GM20431 (cell line): ENCODE results near the gene CPN1.
"Not testable (repeated sequence)": the region's sequence is repeated elsewhere in the genome, so short reads cannot be mapped to it uniquely, and the experiment has no call there.

ENCODE experiments used
- in situ Hi-C: fragments of 300-500 bp; cut with MseI, MboI; formaldehyde crosslinking; loops from one replicate; pipeline ENCODE4 v1.15.0; 2020; ENCODE audit warnings: low sequenced_read_pairs; ENCODE audit not compliant: unreplicated experiment

Gene CPN1

GRCh38 chr10:100083623-100084022 is 2.0 kb upstream of the CPN1 start:
- in situ Hi-C loops, result no loop called here

DNA sequence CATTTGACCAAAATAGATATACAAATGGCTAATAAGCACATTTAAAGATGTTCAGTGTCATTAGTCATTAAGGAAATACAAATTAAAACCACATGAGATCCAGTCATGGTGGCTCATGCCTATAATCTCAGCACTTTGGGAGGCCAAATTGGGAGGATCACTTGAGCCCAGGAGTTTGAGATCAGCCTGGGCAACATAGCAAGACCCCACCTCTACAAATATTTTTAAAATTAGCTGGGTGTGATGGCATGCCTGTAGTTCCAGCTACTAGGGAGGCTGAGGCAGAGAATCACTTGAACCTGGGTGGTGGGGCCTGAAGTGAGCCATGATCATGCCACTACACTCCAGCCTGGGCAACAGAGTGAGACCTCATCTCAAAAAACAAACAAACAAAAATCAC is 607 bp upstream of the CPN1 start:
- in situ Hi-C loops, result not testable (repeated sequence)

- in situ Hi-C loops, result no loop called here
Observed at GRCh38 chr10:100076750-100077149, 4.9 kb downstream of the CPN1 start.

- in situ Hi-C loops, result no loop called here
Observed at GRCh38 chr10:100075426-100076220, 6.0 kb downstream of the CPN1 start.

DNA sequence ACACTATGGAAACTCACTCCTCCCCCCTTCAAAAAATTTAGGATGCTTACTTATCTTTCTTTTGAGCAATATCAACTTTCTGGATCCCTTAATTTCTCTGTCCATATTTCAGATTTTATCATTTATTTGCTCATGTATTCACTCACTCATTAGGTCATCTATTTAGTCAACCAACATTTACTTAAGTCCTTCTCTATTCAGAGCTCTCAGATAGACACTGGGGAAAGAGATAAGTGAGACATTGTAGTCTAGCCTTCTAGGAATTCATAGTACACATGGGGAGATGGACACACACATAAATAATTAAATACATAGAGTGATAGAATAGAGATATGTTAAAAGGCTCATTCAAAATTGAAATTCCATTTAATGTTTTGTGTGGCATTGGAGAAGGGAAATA is 9.2 kb downstream of the CPN1 start:
- in situ Hi-C loops, result no loop called here

DNA sequence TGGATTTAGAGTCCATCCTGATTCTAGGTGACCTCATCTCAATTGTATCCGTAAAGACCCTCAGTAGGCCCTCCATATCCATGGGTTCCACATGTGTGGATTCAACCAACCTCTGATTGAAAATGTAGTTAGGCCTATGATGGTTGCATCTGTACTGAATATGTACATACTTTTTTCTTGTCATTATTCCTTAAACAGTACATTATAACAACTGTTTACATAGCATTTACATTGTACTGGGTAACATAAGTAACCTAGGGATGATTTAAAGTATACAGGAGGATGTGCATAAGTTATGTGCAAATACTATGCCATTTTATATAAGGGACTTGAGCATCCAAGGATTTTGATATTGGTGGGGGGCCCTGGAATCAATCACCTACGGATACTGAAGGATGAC is 10.1 kb downstream of the CPN1 start:
- in situ Hi-C loops, result no loop called here

DNA sequence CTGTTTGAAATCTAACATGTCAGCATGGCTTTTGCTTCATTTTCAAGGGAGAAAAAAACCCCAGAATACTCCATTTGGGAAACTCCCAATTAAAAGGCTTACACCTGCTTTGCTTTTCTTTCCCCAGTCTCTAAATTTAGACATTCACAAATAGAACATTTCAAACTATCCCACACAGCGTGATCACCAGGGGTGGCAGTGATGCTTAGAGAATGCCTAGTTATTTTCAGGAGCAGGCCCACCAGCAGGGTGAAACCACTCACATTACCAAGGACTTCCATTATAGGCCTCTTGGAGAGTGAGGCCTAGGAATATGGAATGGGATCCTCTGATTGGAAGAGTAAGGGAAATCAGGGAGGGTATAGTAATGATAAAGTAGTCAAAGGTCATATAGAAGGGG is 14.2 kb downstream of the CPN1 start:
- in situ Hi-C loops, result no loop called here

GRCh38 chr10:100065084-100065660 is 16.5 kb downstream of the CPN1 start:
- in situ Hi-C loops, result no loop called here

GRCh38 chr10:100061401-100061800 is 20.3 kb downstream of the CPN1 start:
- in situ Hi-C loops, result no loop called here

DNA sequence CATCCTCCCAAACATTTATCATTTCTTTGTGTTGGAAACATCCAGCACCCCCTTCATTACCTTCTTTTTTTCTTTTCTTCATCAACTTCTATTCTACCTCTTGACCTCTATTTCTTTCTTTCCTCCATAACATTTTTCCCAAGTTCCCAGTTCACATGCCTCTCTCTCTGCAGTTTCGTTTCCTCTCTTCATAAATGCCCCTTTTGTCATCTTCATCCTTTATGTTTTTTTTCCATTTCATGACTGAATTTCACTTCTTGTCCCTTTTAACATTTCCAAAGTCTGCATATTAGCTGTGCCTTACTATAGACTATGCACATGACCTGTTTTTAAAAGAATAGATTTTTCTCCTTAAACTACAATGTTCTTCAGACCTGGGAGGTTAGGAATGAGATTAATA is 23.7 kb downstream of the CPN1 start:
- in situ Hi-C loops, result no loop called here

DNA sequence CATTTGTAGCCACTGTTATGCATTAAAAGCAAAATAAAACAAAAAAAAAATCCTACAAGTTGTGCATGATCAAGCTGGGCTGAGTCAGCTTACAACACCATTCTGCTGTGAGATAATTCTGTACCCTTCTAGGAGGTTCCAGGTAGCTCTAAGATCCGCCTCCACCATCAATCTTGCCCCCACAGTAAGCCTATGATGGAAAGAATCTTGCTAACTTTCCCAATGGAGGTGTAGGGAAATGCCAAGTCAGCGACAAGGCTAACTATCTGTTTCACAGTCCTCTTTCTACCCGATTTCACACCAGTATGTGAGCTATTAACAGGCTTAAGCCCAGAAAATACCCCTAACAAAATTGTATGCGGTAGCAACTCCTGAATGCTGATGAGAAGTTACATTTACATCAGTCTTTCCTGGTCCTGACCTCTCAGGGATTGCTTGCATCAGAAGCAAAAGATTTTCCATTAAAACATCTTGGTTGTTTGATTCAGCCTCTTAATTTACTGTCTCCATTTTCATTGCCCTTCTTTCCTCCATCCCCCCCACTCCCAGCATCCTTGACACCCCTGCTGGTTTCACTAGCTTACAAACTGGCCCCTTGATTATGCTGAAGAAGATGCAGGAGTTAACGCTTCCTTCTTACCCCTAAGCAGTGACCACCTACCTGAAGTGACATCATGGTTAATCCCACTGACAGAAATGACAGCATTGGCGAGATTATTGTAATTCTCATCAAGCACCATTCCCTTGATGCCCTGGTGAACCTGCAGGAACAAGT is 27.8 kb downstream of the CPN1 start:
- in situ Hi-C loops, result no loop called here

DNA sequence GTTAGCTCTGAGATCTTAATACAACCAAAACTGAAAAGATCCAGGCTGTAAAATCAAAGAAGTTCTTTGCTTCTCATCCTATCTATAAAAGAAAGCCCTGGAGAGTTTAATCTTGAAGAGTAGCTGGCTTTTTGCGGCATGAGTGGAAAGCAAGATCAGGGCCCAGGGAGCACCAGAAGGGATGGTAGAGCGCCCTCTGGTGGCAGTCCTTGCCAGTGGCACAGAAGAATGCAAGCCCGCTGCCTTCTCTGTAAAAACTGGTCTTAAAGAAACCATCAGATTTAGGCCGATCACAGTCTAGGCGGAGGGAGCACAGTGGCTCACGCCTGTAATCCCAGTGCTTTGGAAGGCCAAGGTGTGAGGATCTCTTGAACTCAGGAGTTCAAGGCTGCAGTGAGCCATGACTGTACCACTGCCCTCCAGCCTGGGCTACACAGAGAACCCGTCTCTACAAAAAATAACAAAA is 35.6 kb downstream of the CPN1 start:
- in situ Hi-C loops, result loop anchor here (10.0 kb wide), 1 partner anchor 191 kb away; no protein-coding TSS in a partner anchor

DNA sequence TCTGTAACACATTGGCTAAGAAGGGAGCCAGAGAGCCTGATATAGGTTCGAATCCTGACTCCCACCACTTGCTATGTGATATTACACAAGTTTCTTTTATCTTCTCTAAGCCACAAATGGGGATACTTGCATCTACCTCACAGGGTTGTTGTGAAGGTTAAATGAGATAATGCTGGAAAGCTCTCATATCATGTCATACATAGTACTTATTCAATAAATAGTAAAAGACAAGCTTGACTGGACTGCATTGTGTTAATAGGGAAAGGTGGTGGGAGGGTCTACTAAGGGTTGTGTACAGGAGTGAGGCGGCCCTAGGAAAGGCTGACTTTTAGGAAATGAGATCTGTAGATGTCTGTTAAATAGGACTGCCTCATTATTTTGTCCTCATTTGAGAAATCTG is 36.1 kb downstream of the CPN1 start:
- in situ Hi-C loops, result loop anchor here (10.0 kb wide), 1 partner anchor 191 kb away; no protein-coding TSS in a partner anchor

- in situ Hi-C loops, result loop anchor here (10.0 kb wide), 1 partner anchor 189 kb away; no protein-coding TSS in a partner anchor
Observed at GRCh38 chr10:100043796-100044195, 37.9 kb downstream of the CPN1 start.

- in situ Hi-C loops, result loop anchor here (10.0 kb wide), 1 partner anchor 189 kb away; no protein-coding TSS in a partner anchor
Observed at GRCh38 chr10:100043344-100043743, 38.3 kb downstream of the CPN1 start.

DNA sequence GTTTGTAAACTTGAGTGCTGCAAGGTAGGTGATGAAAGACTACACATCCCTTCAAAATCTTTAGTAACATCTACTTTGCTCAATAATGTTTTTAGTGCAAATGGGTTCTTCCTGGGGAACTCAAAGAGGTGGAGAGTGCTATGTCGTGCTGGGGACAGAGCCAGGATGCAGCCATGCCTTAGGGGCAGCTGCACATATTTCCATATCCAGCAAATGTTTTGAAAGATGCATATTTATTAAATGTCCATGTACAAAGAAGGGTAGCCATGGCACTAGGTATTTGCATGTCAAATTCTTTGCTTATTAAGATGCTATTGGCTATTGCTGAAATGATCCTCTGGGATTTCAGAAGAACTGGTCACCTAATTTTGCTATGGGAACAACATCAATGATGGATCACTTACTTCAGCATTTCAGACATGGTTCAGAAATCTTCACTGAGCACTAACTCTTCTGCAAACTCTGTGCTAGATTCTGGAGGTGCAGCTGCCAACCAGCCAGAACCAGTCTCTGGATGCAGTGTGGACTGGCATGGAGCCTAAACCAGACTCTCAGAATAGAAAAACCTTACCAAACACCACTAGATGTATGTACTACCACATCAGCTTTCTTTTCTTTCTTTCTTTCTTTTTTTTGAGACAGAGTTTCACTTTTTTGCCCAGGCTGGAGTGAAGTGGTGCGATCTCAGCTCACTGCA is 40.2 kb downstream of the CPN1 start:
- in situ Hi-C loops, result loop anchor here (10.0 kb wide), 1 partner anchor 187 kb away; no protein-coding TSS in a partner anchor

DNA sequence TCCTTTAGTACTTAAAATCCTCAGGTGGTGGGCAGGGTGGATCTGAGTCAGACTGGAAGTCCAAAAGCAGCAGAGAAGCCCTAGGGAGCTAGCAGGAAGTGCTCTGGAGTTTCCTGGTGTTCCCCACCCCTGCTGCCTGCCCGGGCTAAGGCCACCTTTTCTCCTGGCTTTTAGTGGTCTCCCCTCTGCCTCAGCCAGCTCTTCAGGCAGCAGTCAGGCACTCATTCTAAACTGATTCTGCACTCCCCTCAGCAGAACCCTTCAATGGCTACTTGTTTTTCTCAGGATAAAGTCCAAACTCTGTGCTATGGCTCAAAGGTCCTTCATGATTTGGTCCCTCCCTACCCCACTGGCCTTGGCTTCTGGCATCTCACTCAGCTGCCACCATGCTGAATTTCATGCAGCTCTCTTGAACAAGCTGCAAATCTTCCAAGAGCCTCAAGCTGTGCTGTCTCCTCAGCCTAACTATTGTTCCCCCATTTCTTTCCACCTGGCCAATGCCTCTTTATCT is 43.1 kb downstream of the CPN1 start:
- in situ Hi-C loops, result no loop called here

DNA sequence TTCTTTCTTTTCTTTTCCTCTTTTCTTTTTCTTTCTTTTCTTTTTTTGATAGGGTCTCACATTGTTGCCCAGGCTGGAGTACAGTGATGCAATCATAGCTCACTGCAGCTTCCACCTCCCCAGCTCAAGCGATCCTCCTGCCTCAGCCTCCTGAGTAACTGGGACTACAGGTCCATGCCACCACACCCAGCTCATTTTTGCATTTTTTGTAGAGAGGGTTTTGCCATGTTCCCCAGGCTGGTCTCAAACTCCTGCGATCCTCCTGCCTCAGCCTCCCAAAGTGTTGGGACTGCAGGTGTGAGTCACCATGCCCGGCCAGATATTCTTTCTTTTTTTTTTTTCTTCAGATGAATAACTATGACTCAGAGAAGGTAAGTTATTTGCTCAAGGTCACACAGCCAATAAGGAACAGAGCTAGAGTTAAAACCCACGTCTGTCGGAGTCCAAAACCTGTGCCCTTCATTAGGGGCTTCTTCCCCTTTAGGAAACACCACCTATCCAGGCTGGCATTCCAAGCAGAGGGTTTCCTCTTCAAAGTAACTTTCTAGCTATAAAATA is 43.8 kb downstream of the CPN1 start:
- in situ Hi-C loops, result no loop called here

DNA sequence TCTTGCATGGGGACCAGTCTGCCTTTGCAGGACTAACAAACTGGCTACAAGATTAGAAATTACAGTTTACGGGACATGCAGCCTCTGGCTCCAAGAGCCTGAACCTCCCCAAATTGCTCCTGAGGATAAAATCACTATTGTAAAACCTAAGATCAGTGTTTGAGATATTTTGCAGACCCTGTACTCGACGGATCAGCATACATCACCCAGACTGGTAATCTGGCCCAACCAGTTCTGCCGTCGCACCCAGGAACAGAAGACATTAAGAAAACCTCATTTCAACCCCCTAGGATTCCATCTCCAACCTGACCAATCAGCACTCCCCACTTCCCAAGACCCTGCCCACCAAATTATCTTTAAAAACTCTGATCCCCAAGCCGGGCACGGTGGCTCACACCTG is 44.8 kb downstream of the CPN1 start:
- in situ Hi-C loops, result no loop called here
